ENCODE data around the gene FSTL5.

FSTL5 gene

GRCh38 chr4:162016219-162016618 is 147.6 kb downstream of the FSTL5 start:
- DNase-seq (ENCODE audit: extremely low spot score) = no peak
- POLR2A ChIA-PET = no interaction called here
- CTCF ChIA-PET = no interaction called here

GRCh38 chr4:162015090-162015489 is 148.7 kb downstream of the FSTL5 start:
- DNase-seq (ENCODE audit: extremely low spot score) = no peak
- CTCF ChIA-PET = no interaction called here
- POLR2A ChIA-PET = no interaction called here
- TF ChIP-seq ZNF384 (IDR thresholded peaks at IDR 0.05) = no peak
- no peak for TF ChIP-seq ELF4 (IDR thresholded peaks at IDR 0.05)
- TF ChIP-seq TARDBP (IDR thresholded peaks at IDR 0.05) = no peak
- TF ChIP-seq HDGF (IDR thresholded peaks at IDR 0.05; ENCODE audit: borderline replicate concordance) = no peak
- no peak for TF ChIP-seq BHLHE40 (IDR thresholded peaks at IDR 0.05; ENCODE audit: borderline replicate concordance)

More at GRCh38 chr4:162016219-162016618, 147.6 kb downstream of the FSTL5 start:
- no peak for TF ChIP-seq TARDBP (IDR thresholded peaks at IDR 0.05)
- TF ChIP-seq FOXA1 (IDR thresholded peaks at IDR 0.05) = no peak
- TF ChIP-seq ARNT (IDR thresholded peaks at IDR 0.05) = no peak
- TF ChIP-seq LEF1 (IDR thresholded peaks at IDR 0.05; ENCODE audit: borderline replicate concordance) = no peak
- no peak for TF ChIP-seq L3MBTL2 (conservative IDR thresholded peaks at IDR 0.05)
- no peak for TF ChIP-seq NFRKB (IDR thresholded peaks at IDR 0.05)
- TF ChIP-seq PKNOX1 (IDR thresholded peaks at IDR 0.05) = no peak
- no peak for TF ChIP-seq CTBP1 (IDR thresholded peaks at IDR 0.05; ENCODE audit: borderline replicate concordance)
- TF ChIP-seq BHLHE40 (IDR thresholded peaks at IDR 0.05; ENCODE audit: borderline replicate concordance) = no peak

GRCh38 chr4:162011089-162011488 is 152.7 kb downstream of the FSTL5 start:
- POLR2A ChIA-PET = no interaction called here
- no peak for DNase-seq (ENCODE audit: extremely low spot score)
- TF ChIP-seq FOXM1 (IDR thresholded peaks at IDR 0.05; ENCODE audit: borderline replicate concordance) (no peak), SP1 (IDR thresholded peaks at IDR 0.05) (no peak), SUZ12 (IDR thresholded peaks at IDR 0.05) (no peak), FOXA1 (IDR thresholded peaks at IDR 0.05) (no peak), LEF1 (IDR thresholded peaks at IDR 0.05; ENCODE audit: borderline replicate concordance) (no peak), CTBP1 (IDR thresholded peaks at IDR 0.05; ENCODE audit: borderline replicate concordance) (no peak), ARNT (IDR thresholded peaks at IDR 0.05) (no peak), HDGF (IDR thresholded peaks at IDR 0.05; ENCODE audit: borderline replicate concordance) (no peak), ELF4 (IDR thresholded peaks at IDR 0.05) (no peak), ZNF384 (IDR thresholded peaks at IDR 0.05) (no peak), NFRKB (IDR thresholded peaks at IDR 0.05) (no peak), FOXK2 (IDR thresholded peaks at IDR 0.05) (no peak), BHLHE40 (IDR thresholded peaks at IDR 0.05; ENCODE audit: borderline replicate concordance) (no peak), PKNOX1 (IDR thresholded peaks at IDR 0.05) (no peak), TARDBP (IDR thresholded peaks at IDR 0.05) (no peak), L3MBTL2 (conservative IDR thresholded peaks at IDR 0.05) (no peak)
- CTCF ChIA-PET = no interaction called here

GRCh38 chr4:162010362-162010761 is 153.4 kb downstream of the FSTL5 start:
- POLR2A ChIA-PET = no interaction called here
- no peak for TF ChIP-seq BHLHE40 (IDR thresholded peaks at IDR 0.05; ENCODE audit: borderline replicate concordance)
- TF ChIP-seq ARNT (IDR thresholded peaks at IDR 0.05) = no peak
- no peak for TF ChIP-seq HDGF (IDR thresholded peaks at IDR 0.05; ENCODE audit: borderline replicate concordance)
- no peak for TF ChIP-seq ZNF384 (IDR thresholded peaks at IDR 0.05)
- TF ChIP-seq PKNOX1 (IDR thresholded peaks at IDR 0.05) = no peak
- TF ChIP-seq TARDBP (IDR thresholded peaks at IDR 0.05) = no peak
- no peak for TF ChIP-seq CTBP1 (IDR thresholded peaks at IDR 0.05; ENCODE audit: borderline replicate concordance)
- TF ChIP-seq ELF4 (IDR thresholded peaks at IDR 0.05) = no peak
- no peak for TF ChIP-seq FOXA1 (IDR thresholded peaks at IDR 0.05)
- no peak for TF ChIP-seq FOXM1 (IDR thresholded peaks at IDR 0.05; ENCODE audit: borderline replicate concordance)
- no peak for TF ChIP-seq SP1 (IDR thresholded peaks at IDR 0.05)
- no peak for TF ChIP-seq LEF1 (IDR thresholded peaks at IDR 0.05; ENCODE audit: borderline replicate concordance)
- no peak for TF ChIP-seq NFRKB (IDR thresholded peaks at IDR 0.05)
- no peak for TF ChIP-seq L3MBTL2 (conservative IDR thresholded peaks at IDR 0.05)
- no peak for TF ChIP-seq FOXK2 (IDR thresholded peaks at IDR 0.05)
- no peak for TF ChIP-seq SUZ12 (IDR thresholded peaks at IDR 0.05)
- DNase-seq (ENCODE audit: extremely low spot score) = no peak
- CTCF ChIA-PET = no interaction called here

- CTCF ChIA-PET = no interaction called here
- POLR2A ChIA-PET = no interaction called here
Observed at GRCh38 chr4:161992317-161992716, 171.5 kb downstream of the FSTL5 start.

More at GRCh38 chr4:161992317-161992716, 171.5 kb downstream of the FSTL5 start:
- DNase-seq (ENCODE audit: extremely low spot score) = no peak
- no peak for TF ChIP-seq BHLHE40 (IDR thresholded peaks at IDR 0.05; ENCODE audit: borderline replicate concordance)
- no peak for TF ChIP-seq LEF1 (IDR thresholded peaks at IDR 0.05; ENCODE audit: borderline replicate concordance)
- TF ChIP-seq FOXA1 (IDR thresholded peaks at IDR 0.05) = no peak
- no peak for TF ChIP-seq HDGF (IDR thresholded peaks at IDR 0.05; ENCODE audit: borderline replicate concordance)
- TF ChIP-seq FOXM1 (IDR thresholded peaks at IDR 0.05; ENCODE audit: borderline replicate concordance) = no peak
- no peak for TF ChIP-seq TARDBP (IDR thresholded peaks at IDR 0.05)
- no peak for TF ChIP-seq CTBP1 (IDR thresholded peaks at IDR 0.05; ENCODE audit: borderline replicate concordance)
- no peak for TF ChIP-seq L3MBTL2 (conservative IDR thresholded peaks at IDR 0.05)
- TF ChIP-seq SUZ12 (IDR thresholded peaks at IDR 0.05) = no peak
- TF ChIP-seq ARNT (IDR thresholded peaks at IDR 0.05) = no peak
- no peak for TF ChIP-seq PKNOX1 (IDR thresholded peaks at IDR 0.05)
- TF ChIP-seq NFRKB (IDR thresholded peaks at IDR 0.05) = no peak
- TF ChIP-seq FOXK2 (IDR thresholded peaks at IDR 0.05) = no peak
- no peak for TF ChIP-seq ELF4 (IDR thresholded peaks at IDR 0.05)
- no peak for TF ChIP-seq ZNF384 (IDR thresholded peaks at IDR 0.05)
- TF ChIP-seq SP1 (IDR thresholded peaks at IDR 0.05) = no peak
